HG02840 (cell line): ENCODE measurements around the gene SETX.
A peak's percentile ranks its signal among the peaks of the same experiment; 100 is the strongest.
"Not testable (repeated sequence)": the region's sequence is repeated elsewhere in the genome, so short reads cannot be mapped to it uniquely, and the experiment has no call there.

Experiments used
- ATAC-seq: cut with Tn5 transposase; IDR thresholded peaks from one replicate; pipeline ENCODE4 v1.9.1; 2021; ENCODE audit warnings: mild to moderate bottlenecking, moderate library complexity, moderate number of reproducible peaks; ENCODE audit not compliant: unreplicated experiment, low FRiP score

The SETX gene, protein sequence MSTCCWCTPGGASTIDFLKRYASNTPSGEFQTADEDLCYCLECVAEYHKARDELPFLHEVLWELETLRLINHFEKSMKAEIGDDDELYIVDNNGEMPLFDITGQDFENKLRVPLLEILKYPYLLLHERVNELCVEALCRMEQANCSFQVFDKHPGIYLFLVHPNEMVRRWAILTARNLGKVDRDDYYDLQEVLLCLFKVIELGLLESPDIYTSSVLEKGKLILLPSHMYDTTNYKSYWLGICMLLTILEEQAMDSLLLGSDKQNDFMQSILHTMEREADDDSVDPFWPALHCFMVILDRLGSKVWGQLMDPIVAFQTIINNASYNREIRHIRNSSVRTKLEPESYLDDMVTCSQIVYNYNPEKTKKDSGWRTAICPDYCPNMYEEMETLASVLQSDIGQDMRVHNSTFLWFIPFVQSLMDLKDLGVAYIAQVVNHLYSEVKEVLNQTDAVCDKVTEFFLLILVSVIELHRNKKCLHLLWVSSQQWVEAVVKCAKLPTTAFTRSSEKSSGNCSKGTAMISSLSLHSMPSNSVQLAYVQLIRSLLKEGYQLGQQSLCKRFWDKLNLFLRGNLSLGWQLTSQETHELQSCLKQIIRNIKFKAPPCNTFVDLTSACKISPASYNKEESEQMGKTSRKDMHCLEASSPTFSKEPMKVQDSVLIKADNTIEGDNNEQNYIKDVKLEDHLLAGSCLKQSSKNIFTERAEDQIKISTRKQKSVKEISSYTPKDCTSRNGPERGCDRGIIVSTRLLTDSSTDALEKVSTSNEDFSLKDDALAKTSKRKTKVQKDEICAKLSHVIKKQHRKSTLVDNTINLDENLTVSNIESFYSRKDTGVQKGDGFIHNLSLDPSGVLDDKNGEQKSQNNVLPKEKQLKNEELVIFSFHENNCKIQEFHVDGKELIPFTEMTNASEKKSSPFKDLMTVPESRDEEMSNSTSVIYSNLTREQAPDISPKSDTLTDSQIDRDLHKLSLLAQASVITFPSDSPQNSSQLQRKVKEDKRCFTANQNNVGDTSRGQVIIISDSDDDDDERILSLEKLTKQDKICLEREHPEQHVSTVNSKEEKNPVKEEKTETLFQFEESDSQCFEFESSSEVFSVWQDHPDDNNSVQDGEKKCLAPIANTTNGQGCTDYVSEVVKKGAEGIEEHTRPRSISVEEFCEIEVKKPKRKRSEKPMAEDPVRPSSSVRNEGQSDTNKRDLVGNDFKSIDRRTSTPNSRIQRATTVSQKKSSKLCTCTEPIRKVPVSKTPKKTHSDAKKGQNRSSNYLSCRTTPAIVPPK (N-terminal part only)

DNA sequence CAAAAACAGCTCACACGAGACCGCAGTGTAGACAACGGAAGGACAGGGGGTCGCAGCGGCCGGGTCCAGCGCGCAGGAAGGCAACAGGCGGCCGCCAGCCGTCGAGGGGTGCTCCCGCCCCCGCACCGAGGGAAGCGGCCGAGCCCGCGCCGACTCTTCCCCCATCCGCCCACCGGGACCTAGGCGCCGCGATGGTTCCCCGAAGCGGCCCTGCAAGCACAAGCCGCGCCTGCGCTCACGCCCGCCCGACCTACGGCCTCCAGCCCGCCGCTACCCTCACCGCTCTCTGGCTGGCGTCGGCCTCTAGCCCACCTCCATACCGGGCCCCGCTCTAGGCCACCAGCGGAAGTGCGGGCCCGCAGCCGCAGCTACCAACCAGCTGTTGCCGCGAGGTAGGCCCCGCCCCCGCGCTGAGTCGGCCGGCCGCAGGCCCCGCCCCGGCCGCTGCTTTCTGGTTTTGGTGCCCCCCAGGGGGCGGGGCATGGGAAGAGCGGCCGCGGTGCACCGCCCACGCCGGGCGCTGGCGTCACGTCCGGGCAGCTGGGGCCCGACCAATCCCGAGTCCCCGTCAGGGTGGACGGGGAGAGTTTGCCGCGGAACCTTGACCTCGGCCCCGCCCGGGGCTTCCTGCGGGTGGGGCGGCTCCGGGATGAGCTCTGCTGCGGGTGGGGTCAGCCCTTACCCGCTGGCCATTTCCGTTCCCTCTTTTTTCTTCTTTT, at the start of gene SETX:
SETX (minus strand) TSS at position 350 of the 719 bp plus-strand sequence. CDS start 5,558 bp downstream, outside the sequence.
- peak; percentile 80 for ATAC-seq

DNA sequence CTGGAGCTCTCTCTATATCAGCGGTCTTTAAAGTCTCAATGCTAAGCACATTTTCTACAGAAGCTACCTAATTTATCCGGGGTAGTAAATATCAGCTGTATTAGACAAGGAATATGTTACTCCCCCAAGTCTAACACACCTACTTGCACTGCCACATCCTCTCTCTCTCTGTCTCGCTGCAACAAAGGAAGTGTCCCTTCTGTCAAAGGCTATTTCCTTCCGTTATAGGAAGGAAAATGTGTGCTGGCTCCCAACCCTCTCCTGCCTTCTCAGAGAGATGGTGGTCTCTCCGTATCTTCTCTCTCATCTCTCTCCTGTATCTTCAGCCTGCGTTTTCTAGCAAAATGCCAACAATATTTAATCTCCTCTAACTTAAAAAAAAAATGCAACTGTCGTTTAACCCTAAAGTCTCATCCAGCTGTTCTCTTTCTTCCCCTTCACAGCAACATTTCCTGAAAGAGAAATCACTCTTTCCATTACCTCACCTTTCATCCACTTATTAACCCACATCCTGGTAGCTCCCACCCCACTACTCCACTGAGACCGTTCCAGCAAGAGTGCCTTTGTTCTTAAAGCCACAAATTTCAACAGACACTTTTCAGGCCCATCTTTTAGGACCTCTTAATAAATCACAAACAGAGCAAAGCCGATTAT, 49.6 kb upstream of the SETX start:
- ATAC-seq: no peak

DNA sequence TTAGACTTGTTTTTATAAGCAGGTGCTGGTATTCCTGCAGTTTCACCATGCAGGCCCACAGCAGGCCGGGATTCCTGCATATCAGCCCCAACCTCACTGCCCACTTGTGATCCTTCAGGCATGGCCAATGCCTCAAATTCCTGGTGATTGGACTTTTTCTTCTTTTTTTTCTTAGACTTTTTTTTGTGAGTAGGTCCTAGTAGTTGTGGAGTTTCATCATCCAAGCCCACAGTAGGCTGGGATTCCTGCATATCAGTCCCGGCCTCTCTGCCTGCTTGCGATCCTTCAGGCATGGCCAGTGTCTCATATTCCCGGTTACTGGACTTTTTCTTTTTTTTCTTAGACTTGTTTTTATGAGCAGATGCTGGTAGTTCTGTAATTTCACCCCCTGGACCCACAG, 47.0 kb upstream of the SETX start:
- ATAC-seq: no peak

DNA sequence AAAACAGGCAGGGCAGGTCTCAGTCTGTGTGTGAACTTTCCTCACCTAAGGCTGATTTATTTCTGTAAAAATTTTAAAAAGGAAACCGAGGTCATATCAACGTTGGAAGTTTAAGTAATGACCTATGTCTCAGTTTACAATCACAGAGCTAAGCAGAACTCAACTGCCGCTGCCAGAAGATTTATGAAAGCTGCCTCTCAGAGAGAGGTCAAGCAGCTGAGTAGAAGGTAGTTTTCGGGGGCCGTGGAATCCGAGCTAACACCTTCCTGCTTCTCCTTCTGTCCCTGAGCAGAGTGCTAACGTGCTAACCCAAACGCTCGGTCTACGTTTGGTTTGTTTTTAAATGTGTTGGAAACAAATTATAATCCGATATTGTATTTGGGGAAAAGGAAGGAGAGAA, 40.8 kb upstream of the SETX start:
- no peak for ATAC-seq

DNA sequence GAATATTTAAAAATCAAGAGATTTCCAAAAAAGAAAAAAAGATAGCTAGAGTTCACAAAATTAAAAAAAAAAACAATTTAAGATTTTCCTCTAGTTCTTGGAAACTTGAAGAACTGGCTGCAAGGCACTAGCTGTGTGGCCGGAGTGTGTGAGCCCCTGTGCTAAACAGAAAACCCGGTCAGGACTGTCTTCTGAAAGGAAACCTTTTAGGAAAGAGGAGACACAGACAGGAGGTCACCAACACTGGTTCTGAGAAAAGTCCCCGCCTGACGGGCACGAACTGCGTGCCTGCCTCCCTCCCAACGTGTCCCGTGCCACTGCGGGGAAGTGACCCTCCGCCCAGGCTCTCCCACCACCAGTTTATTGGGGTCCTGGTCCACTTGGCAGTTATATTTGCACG, 36.7 kb upstream of the SETX start:
- ATAC-seq: no peak

DNA sequence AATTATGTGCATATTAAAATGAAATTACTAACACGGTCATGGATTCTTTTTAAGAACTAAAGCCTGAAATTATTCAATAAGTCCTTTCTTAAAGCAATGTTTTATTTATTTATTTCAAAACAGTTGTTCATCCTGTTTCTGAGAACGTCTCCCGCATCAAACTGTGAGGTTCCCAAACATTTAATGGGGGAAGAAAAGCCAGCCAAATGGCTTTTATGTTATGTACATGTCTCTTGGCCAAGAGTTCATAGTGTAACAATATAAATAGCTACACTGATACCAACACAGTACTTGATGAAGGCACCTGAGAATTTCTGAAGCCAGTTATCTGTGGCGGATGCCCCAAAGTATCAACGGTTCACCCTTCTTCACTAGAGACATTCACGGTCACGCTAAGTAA, 36.2 kb upstream of the SETX start:
- ATAC-seq: no peak

DNA sequence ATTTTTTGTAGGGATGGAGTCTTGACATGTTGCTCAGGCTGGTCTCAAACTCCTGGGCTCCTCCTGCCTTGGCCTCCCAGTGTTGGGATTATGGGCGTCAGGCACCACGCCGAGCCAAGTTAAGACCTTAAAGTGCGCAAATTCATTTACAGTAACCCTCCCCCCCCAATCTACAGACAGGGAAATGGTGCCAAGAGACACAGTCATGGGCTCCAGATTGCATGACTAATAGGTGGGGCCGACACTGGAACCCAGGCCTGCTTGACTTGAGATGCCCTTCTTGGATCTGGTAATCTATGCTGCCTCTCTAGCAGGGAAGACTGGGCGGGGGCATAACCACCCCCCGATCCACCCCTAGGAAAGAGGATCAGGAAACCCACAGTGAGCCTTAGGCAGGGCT, 32.3 kb upstream of the SETX start:
- no peak for ATAC-seq

DNA sequence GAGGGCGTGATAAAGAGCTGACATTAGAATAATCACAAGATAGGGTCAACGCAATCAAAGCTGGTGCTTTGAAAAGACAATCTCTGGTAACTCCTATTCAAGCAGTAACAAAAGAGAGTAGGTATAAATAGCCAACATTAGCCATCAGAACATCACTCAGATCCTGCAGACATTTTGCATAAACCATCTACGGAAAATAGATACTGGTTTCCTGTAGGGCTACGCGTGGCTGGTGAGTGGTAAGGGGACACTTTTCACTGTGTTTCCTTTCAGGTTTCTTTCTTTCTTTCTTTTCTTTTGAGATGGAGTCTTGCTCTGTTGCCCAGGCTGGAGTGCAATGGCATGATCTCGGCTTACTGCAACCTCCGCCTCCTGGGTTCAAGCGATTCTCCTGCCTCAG, 29.6 kb upstream of the SETX start:
- ATAC-seq: no peak

DNA sequence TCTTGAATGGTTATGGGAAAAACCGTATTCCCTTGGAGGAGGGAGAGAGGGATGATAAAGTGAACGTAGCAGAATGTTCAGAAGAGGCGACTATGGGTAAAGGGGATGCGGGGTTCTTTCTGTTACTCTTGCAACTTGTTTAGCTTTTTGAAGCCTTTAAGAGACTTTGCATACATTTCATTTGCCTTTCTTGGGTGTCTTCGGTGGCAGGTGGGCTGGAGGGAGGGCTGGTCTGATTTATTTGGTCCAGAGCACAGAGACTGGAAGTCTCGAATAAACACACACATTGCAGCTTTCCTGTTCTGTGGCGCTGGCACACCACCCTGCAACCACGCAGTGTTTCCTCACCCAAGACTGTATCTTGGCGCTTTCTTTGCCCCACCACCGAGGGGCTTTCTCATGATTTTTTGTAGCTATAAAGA, 28.7 kb upstream of the SETX start:
- ATAC-seq: no peak

DNA sequence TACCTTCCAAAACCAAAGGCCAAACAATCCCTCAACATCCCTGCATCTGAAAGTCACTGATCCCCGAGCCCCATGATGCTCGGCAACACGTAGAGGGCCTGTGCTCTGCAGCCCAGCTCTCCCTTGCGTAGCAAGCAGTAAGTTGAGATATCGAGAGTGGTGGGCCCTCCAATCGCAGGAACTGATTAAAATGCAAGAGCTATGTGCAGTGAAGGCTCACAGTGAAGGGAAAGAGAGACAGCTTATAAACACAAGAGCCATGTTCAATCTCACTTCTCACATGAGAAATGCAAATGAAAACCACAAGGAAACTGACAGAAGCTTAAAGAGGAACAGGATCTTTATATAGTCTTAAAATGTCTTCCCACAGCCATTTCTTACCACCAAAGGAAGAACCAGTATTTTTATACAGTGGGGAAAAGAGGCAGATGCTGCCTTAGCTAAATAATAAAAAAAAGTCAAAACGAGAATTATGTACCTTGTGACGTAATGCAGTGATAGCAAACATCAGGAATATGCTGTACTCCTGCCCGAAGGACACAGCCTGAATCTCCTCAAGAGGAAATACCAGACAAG, 27.3 kb upstream of the SETX start:
- peak; percentile 52 for ATAC-seq

DNA sequence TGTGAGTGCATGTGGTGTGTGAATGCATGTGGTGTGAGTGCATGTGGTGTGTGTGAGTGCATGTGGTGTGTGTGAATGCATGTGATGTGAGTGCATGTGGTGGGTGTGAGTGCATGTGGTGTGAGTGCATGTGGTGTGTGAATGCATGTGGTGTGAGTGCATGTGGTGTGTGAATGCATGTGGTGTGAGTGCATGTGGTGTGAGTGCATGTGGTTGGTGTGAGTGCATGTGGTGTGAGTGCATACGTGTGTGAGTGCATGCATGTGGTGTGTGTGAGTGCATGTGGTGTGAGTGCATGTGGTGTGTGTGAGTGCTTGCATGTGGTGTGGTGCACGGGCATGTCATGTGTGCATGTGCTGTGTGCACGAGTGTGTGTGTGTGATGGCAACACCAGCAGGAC, 23.6 kb upstream of the SETX start:
- ATAC-seq: not testable (repeated sequence)

DNA sequence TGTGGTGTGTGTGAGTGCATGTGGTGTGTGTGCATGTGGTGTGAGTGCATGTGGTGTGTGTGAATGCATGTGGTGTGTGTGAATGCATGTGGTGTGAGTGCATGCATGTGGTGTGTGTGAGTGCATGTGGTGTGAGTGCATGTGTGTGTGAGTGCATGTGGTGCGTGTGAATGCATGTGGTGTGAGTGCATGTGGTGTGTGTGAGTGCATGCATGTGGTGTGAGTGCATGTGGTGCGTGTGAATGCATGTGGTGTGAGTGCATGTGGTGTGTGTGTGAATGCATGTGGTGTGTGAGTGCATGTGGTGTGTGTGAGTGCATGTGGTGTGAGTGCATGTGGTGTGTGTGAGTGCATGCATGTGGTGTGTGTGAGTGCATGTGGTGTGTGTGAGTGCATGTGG, 23.0 kb upstream of the SETX start:
- ATAC-seq: not testable (repeated sequence)

DNA sequence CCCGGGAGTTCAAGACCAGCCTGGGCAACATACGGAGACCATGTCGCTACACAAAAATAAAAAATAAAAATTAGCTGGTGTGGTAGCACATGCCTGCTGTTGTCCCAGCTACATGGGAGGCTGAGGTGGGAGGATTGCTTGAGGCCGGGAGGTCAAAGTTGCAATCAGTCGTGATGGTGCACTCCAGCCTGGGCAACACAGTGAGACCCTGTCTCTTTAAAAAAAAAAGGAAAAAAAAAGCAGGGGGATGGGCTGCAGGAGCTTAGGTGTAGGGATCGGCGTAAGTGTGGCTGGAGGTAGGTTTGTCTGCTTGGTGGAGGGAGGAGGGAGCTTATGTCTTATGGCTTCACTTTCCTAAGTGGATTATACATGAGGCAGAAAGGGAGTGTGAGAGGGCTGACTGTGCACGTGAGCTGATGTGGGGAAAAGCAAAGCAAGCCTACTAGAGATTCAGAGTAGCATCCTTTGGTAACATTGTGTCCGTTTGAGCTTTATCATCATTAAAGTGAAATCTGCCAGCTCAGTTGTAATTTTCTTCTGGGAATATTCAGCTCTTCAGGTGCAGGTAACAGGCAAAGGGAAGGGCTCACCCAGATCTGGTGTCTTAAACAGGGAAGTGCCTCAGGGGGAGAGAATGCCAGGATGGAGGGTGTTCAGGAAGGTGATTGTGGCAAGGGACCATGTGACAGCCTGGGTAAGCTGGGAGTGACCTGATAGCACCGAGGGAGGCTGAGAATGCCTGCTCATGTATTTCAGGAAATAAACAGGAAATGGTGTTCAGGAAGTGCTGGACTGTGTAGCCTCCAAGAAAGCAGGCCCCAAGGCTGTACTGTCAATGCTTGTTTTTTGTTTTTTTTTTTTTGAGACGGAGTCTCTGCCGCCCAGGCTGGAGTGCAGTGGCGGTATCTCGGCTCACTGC, 17.6 kb upstream of the SETX start:
- no peak for ATAC-seq

DNA sequence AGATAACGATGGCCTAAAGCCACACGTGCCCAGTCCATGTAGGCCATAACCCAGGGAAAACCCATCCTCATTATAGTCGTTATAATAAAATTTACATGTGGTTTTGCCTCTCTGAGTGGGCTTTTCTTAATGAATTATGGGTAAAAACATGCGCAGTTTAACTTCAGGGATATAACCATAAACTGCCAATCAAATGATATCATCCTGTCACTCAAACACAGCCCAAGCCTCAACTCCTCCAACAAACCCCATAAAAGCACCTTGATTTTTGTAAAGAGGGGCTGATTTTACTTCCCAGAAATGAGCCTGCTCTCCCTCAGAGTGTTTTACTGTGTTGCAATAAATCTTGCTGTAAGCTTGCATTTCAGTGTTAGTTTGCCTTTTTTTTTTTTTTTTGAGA, 15.8 kb upstream of the SETX start:
- no peak for ATAC-seq

DNA sequence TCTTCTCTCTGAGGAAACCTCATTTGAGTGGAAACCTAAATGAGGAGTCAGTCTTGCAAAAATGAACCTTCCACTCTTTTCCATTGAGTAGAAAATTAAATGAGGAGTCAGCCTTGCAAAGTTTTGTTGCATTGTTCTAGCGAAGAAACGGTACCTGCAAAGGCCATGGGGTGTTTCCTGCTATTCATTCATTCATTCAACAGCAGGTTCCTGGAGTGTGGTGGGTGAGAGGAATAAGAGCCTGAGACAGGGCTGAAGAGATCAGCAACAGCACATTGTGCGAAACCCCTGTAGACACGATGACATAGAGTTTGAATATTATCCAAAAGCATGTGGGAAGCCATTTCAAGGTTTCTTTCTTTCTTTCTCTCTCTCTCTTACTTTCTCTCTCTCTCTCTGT, 14.6 kb upstream of the SETX start:
- ATAC-seq: no peak

DNA sequence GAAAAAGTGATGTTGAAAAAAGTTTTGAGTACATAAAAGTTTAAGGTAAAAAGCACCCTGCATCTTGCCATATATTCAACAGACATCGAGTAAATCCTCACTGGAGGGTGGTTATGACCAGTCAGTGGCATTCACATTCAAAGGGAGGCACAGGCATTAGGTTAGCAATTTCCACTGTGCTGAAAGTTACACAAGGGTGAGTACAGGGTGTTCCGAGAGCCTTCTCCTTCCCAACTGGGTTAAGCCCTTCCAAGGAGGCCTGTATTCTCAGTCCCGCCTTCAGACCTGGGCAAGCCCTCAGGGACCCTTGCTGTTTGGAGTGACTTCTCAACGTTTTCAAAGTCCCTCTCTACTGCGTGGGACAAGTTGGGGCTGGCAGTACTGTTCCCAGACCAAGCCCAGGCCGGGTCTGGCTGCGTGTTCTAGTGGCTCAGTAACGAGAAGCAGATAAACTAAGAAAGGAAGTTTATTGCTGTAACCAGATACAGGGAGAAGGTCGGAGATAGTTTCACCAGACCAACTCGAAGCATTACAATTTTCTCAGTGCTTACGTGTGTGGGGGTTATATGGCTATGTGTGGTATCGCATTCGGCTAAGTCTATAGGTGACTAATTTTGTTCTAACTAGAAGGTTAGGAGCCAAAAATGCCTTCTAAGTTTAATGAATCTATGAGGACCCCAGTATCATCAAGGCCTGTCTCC, 13.0 kb upstream of the SETX start:
- no peak for ATAC-seq

DNA sequence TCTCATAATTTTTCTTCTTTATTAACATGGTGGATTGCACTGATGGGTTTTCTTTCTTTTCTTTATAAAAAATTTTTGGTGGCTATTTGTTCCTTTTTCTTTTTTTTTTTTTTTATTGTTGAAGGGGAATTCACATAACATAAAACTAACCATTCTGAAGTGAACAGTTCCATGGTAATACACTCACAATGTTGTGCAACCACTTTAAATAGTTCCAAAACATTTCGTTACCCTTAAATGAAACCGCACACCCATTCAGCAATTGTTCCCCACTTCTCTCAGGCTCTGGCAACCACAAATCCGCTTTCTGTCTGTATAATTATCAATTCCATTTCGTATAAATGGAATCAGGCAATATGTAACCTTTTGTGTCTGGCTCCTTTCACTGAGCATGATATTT, 11.7 kb upstream of the SETX start:
- ATAC-seq: no peak

DNA sequence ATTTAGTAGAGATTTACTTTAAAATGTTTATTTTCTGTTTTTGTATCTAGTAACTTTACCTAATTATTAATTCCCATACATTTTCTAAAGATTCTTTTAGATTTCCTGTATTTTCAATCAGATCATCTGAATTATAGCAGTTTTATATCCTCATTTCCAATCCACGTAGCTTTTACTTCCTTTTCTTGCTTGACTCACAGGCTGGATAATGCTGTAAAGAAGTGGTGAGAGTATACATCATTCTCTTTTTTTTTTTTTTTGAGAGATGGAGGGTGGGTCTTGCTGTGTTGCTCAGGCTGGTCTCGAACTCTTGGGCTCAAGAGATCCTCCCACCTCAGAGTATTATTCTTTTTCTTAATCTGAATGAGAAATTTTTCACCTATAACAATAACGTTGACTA, 11.2 kb upstream of the SETX start:
- ATAC-seq: no peak
